Measurements from ENCODE around the gene CLDN22. TPM values are rescaled to one million over a fixed set of nuclear protein-coding genes. Genes with fewer than 3 reads are reported as not detected.

Gene CLDN22
- total and polyA plus RNA-seq, 9 of the 15 experiments (the other 6 are each of a cell fraction or from before 2014, with no cell fraction given) = 0.21 TPM; not detected in 8

DNA sequence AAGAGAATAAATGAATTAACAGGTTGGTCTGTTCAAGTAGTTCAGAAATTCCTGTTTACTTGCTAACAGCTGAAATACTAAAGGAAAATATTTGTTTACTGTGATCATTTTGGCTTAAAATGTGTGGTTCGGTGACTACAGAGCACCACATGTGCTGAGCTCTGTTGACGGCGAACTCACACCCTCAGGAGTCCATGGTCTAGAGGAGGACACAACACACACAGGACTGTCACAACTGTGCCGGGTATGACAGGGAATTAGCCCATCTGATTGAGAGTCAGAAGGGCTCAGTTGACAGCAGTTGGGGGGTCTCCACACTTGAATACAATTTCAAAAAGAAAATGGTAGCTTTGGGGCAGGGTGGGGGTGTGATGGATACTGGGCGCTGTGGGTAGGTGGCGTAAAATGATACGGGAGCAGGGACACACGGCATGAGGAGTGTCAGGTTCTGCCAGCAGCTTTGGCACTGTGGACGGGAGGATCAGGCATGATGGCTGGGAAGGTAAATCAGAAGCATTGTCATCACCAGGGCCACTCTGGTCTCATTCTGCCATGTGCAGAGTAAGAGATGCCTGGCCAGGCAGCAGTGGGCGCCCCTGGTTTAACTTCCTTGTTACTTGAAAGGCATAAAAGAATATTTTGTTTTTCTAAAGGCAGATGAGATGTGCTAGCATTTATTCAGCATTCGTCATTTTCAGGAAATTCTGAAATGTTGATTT is 33.3 kb downstream of the CLDN22 start:
- BruUV-seq (replicated peaks) = no TSS peak
- ChIA-PET POLR2A (interaction anchor here (0.6 kb wide), 1 partner anchor 108 kb away, joined by 3 read pairs; no protein-coding TSS in a partner anchor), CTCF (ENCODE audit: low intra/inter-chr PET ratio) (no interaction called here)
- Histone ChIP-seq H3K9me3 (replicated peaks; ENCODE audit: control insufficient read depth, insufficient read depth, low read depth, low read length) (no peaks in the 10 kb centered on the region), H2AFZ (ENCODE audit: low read depth, low read length) (no peak overlapping the region), H3K27ac (ENCODE audit: extremely low read depth, low read depth, low read length) (no peak overlapping the region), H3K9me1 (ENCODE audit: control insufficient read depth, insufficient read depth, low read length) (no peaks in the 10 kb centered on the region), H3K4me2 (ENCODE audit: insufficient read depth, low read length) (no peak overlapping the region), H3K79me2 (ENCODE audit: control insufficient read depth, insufficient read depth, low read length) (no peaks in the 10 kb centered on the region), H3K27me3 (ENCODE audit: control insufficient read depth in 2 of 2, insufficient read depth in 2 of 2, low read length in 2 of 2) (no peaks in the 10 kb centered on the region), H3K4me1 (replicated peaks in 1 of 2; ENCODE audit: control insufficient read depth in 2 of 2, insufficient read depth in 2 of 2, low read length in 2 of 2) (no peaks in the 10 kb centered on the region), H4K20me1 (replicated peaks; ENCODE audit: control insufficient read depth, insufficient read depth, low read length) (no peaks in the 10 kb centered on the region), H3K36me3 (ENCODE audit: control insufficient read depth, insufficient read depth, low read length) (peaks cover 49% of the 10 kb centered on the region), H3K9ac (ENCODE audit: insufficient read depth in 1 of 2, low read depth in 2 of 2, low read length in 2 of 2) (peak overlapping the region in 1 of 2 experiments; percentile 43; a peak in 1 of 4 replicates), H3K4me3 (no peak overlapping the region)
- 86% methylated on average over 11 of the region's 11 CpGs for WGBS (ENCODE audit: insufficient coverage, low coverage, missing lambda C conversion rate)
- TF ChIP-seq ZNF134 (CRISPR knock-in tag; conservative IDR thresholded peaks at IDR 0.05) (no peak), HNRNPK (IDR thresholded peaks at IDR 0.05; ENCODE audit: low read depth, low read length, poor library complexity, severe bottlenecking) (no peak)
- TF ChIP-seq, protein P1, sequence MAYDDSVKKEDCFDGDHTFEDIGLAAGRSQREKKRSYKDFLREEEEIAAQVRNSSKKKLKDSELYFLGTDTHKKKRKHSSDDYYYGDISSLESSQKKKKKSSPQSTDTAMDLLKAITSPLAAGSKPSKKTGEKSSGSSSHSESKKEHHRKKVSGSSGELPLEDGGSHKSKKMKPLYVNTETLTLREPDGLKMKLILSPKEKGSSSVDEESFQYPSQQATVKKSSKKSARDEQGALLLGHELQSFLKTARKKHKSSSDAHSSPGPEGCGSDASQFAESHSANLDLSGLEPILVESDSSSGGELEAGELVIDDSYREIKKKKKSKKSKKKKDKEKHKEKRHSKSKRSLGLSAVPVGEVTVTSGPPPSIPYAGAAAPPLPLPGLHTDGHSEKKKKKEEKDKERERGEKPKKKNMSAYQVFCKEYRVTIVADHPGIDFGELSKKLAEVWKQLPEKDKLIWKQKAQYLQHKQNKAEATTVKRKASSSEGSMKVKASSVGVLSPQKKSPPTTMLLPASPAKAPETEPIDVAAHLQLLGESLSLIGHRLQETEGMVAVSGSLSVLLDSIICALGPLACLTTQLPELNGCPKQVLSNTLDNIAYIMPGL (CRISPR knock-in tag; IDR thresholded peaks at IDR 0.05) = no peak
- TF ChIP-seq, protein P2, sequence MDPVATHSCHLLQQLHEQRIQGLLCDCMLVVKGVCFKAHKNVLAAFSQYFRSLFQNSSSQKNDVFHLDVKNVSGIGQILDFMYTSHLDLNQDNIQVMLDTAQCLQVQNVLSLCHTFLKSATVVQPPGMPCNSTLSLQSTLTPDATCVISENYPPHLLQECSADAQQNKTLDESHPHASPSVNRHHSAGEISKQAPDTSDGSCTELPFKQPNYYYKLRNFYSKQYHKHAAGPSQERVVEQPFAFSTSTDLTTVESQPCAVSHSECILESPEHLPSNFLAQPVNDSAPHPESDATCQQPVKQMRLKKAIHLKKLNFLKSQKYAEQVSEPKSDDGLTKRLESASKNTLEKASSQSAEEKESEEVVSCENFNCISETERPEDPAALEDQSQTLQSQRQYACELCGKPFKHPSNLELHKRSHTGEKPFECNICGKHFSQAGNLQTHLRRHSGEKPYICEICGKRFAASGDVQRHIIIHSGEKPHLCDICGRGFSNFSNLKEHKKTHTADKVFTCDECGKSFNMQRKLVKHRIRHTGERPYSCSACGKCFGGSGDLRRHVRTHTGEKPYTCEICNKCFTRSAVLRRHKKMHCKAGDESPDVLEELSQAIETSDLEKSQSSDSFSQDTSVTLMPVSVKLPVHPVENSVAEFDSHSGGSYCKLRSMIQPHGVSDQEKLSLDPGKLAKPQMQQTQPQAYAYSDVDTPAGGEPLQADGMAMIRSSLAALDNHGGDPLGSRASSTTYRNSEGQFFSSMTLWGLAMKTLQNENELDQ (CRISPR knock-in tag; IDR thresholded peaks at IDR 0.05; ENCODE audit: borderline replicate concordance) = no peak
- ATAC-seq (no peak), FAIRE-seq (no peak), DNase-seq (ENCODE audit: extremely low read depth in 1 of 4, low spot score in 3 of 4) (no peak)
- in situ Hi-C loops (cut with MboI) = no loop called here
- intact Hi-C loops (cut with micrococcal nuclease) = no loop called here

Data from K562 (cell line).